ENCODE data around the gene FAM131A.
A peak's percentile ranks its signal among the peaks of the same experiment; 100 is the strongest.

Gene FAM131A

GRCh38 chr3:184315543-184315867, 21.9 kb upstream of the FAM131A start:
- TF ChIP-seq RARB (CRISPR knock-in tag; IDR thresholded peaks at IDR 0.05), result no peak
- TF ChIP-seq CSRNP3 (CRISPR knock-in tag; IDR thresholded peaks at IDR 0.05), result no peak
- TF ChIP-seq CREB5 (CRISPR knock-in tag; IDR thresholded peaks at IDR 0.05; ENCODE audit: low read depth), result no peak
- no peak for TF ChIP-seq GLIS3 (CRISPR knock-in tag; IDR thresholded peaks at IDR 0.05)
- no peak for TF ChIP-seq OSR1 (CRISPR knock-in tag; IDR thresholded peaks at IDR 0.05)
- no peak for TF ChIP-seq CSDC2 (CRISPR knock-in tag; IDR thresholded peaks at IDR 0.05)
- ATAC-seq, result peak; percentile 1; the same call in 2 of the 3 replicates

GRCh38 chr3:184315871-184316661, 21.3 kb upstream of the FAM131A start:
- no peak for ATAC-seq
- no peak for TF ChIP-seq RARB (CRISPR knock-in tag; IDR thresholded peaks at IDR 0.05)

- ATAC-seq, result no peak
These were observed 20.6 kb upstream of the FAM131A start for GRCh38 chr3:184316792-184317191.

More at GRCh38 chr3:184316792-184317191, 20.6 kb upstream of the FAM131A start:
- no peak for TF ChIP-seq ESRRG (CRISPR knock-in tag; IDR thresholded peaks at IDR 0.05)
- TF ChIP-seq PPARA (CRISPR knock-in tag; IDR thresholded peaks at IDR 0.05; ENCODE audit: borderline replicate concordance), result no peak
- TF ChIP-seq PATZ1 (CRISPR knock-in tag; IDR thresholded peaks at IDR 0.05; ENCODE audit: borderline replicate concordance), result no peak
- TF ChIP-seq ZNF8 (CRISPR knock-in tag; IDR thresholded peaks at IDR 0.05), result no peak
- no peak for TF ChIP-seq CSRNP3 (CRISPR knock-in tag; IDR thresholded peaks at IDR 0.05)
- TF ChIP-seq SNAI2 (CRISPR knock-in tag; IDR thresholded peaks at IDR 0.05), result no peak
- TF ChIP-seq ZFP30 (CRISPR knock-in tag; IDR thresholded peaks at IDR 0.05), result no peak
- TF ChIP-seq TSHZ2 (CRISPR knock-in tag; IDR thresholded peaks at IDR 0.05), result no peak
- no peak for TF ChIP-seq BACH2 (CRISPR knock-in tag; IDR thresholded peaks at IDR 0.05; ENCODE audit: borderline replicate concordance)
- TF ChIP-seq TCF4 (CRISPR knock-in tag; IDR thresholded peaks at IDR 0.05; ENCODE audit: borderline replicate concordance), result no peak
- TF ChIP-seq TOX (CRISPR knock-in tag; IDR thresholded peaks at IDR 0.05; ENCODE audit: borderline replicate concordance), result no peak
- TF ChIP-seq CSDC2 (CRISPR knock-in tag; IDR thresholded peaks at IDR 0.05), result no peak
- TF ChIP-seq ISL1 (CRISPR knock-in tag; IDR thresholded peaks at IDR 0.05), result no peak
- no peak for TF ChIP-seq OSR1 (CRISPR knock-in tag; IDR thresholded peaks at IDR 0.05)
- TF ChIP-seq RARB (CRISPR knock-in tag; IDR thresholded peaks at IDR 0.05), result no peak

Measured in SK-N-SH treated with all-trans-retinoic acid at 6 μM for 48 hours (cell line).